Mesodermal cell (in vitro differentiated cells): ENCODE data around the gene GALNT7.
"Not testable (repeated sequence)": the region's sequence is repeated elsewhere in the genome, so short reads cannot be mapped to it uniquely, and the experiment has no call there.

Source experiments
- H3K27ac ChIP-seq: 2 replicates; pipeline ENCODE4 v1.7.0; 2013; ENCODE audit warnings: mild to moderate bottlenecking, low read depth, low read length, moderate library complexity; ENCODE audit not compliant: severe bottlenecking
- H3K36me3 ChIP-seq: 2 replicates; pipeline ENCODE4 v1.7.1; 2013; ENCODE audit warnings: mild to moderate bottlenecking, low read length, moderate library complexity; ENCODE audit not compliant: control insufficient read depth, insufficient read depth
- H3K4me1 ChIP-seq: one replicate; pipeline ENCODE4 v1.7.1; 2013; ENCODE audit warnings: mild to moderate bottlenecking, low read length; ENCODE audit not compliant: insufficient read depth, control insufficient read depth, poor library complexity, severe bottlenecking
- H3K4me3 ChIP-seq: 2 replicates; pipeline ENCODE4 v1.7.0; 2013; ENCODE audit warnings: low read length, control low read depth, mild to moderate bottlenecking; ENCODE audit not compliant: insufficient read depth, poor library complexity, severe bottlenecking; ENCODE audit errors: extremely low read depth
- H3K9me3 ChIP-seq: 2 replicates; pipeline ENCODE4 v1.7.1; 2013; ENCODE audit warnings: mild to moderate bottlenecking, low read length, moderate library complexity; ENCODE audit not compliant: control insufficient read depth
- WGBS, 2 experiments: methylation state at CpG; one replicate each; pipeline ENCODE4 v1.1.5; 2013; ENCODE audit warnings: missing lambda C conversion rate in 2 of 2; ENCODE audit not compliant: insufficient coverage in 2 of 2; 5-methylcytosine and 5-hydroxymethylcytosine counted together

The GALNT7 gene

GRCh38 chr4:173181848-173182247 lies 13.2 kb downstream of the GALNT7 start:
- Histone ChIP-seq H3K27ac (no peak overlapping the region), H3K4me3 (no peak overlapping the region)
- no CpG with 5 or more reads among the region's 3 CpGs for WGBS, 2 experiments

GRCh38 chr4:173182403-173182802 lies 13.8 kb downstream of the GALNT7 start:
- H3K4me1 ChIP-seq, result peaks cover 8% of the 10 kb centered on the region
- no peak overlapping the region for H3K27ac ChIP-seq
- H3K36me3 ChIP-seq, result no peaks in the 10 kb centered on the region
- H3K4me3 ChIP-seq, result no peak overlapping the region
- WGBS, 2 experiments, result 100% methylated on average over 1 of the region's 4 CpGs; no CpG with 5 or more reads in 1 of the 2 experiments
- no peaks in the 10 kb centered on the region for H3K9me3 ChIP-seq

More at GRCh38 chr4:173181848-173182247, 13.2 kb downstream of the GALNT7 start:
- Histone ChIP-seq H3K4me1 (peaks cover 8% of the 10 kb centered on the region), H3K36me3 (no peaks in the 10 kb centered on the region), H3K9me3 (no peaks in the 10 kb centered on the region)

- H3K27ac ChIP-seq, H3K9me3 ChIP-seq, H3K36me3 ChIP-seq, H3K4me3 ChIP-seq, H3K4me1 ChIP-seq: not testable (repeated sequence)
- WGBS, 2 experiments, result 98 to 100% methylated on average over 6 to 36 of the region's 50 CpGs
Observed at GRCh38 chr4:173183659-173184247, 15.1 kb downstream of the GALNT7 start.

GRCh38 chr4:173185847-173186510 lies 17.4 kb downstream of the GALNT7 start:
- H3K4me1 ChIP-seq, result peaks cover 9% of the 10 kb centered on the region
- H3K9me3 ChIP-seq, result no peaks in the 10 kb centered on the region
- H3K27ac ChIP-seq, result no peak overlapping the region
- peaks cover 3% of the 10 kb centered on the region for H3K36me3 ChIP-seq
- no peak overlapping the region for H3K4me3 ChIP-seq
- WGBS, 2 experiments, result 87 to 100% methylated on average over 2 to 3 of the region's 5 CpGs

- WGBS, 2 experiments, result no CpG with 5 or more reads among the region's 1 CpG
Observed at GRCh38 chr4:173187732-173188131, 19.1 kb downstream of the GALNT7 start.

GRCh38 chr4:173188648-173189047 lies 20.0 kb downstream of the GALNT7 start:
- WGBS, 2 experiments, result 81 to 88% methylated on average over 3 of the region's 7 CpGs
- Histone ChIP-seq H3K4me3 (no peak overlapping the region), H3K4me1 (peaks cover 11% of the 10 kb centered on the region), H3K36me3 (peaks cover 3% of the 10 kb centered on the region), H3K27ac (no peak overlapping the region), H3K9me3 (no peaks in the 10 kb centered on the region)

More at GRCh38 chr4:173187732-173188131, 19.1 kb downstream of the GALNT7 start:
- Histone ChIP-seq H3K27ac (no peak overlapping the region), H3K9me3 (no peaks in the 10 kb centered on the region), H3K4me3 (no peak overlapping the region), H3K36me3 (peaks cover 3% of the 10 kb centered on the region), H3K4me1 (peaks cover 11% of the 10 kb centered on the region)

GRCh38 chr4:173189117-173189693 lies 20.6 kb downstream of the GALNT7 start:
- H3K36me3 ChIP-seq, result peaks cover 3% of the 10 kb centered on the region
- no CpG with 5 or more reads among the region's 4 CpGs for WGBS, 2 experiments
- peaks cover 11% of the 10 kb centered on the region for H3K4me1 ChIP-seq
- H3K27ac ChIP-seq, result no peak overlapping the region
- no peaks in the 10 kb centered on the region for H3K9me3 ChIP-seq
- no peak overlapping the region for H3K4me3 ChIP-seq

GRCh38 chr4:173191623-173192041 lies 23.0 kb downstream of the GALNT7 start:
- Histone ChIP-seq H3K9me3 (no peaks in the 10 kb centered on the region), H3K4me3 (no peak overlapping the region), H3K27ac (no peak overlapping the region), H3K36me3 (peaks cover 3% of the 10 kb centered on the region), H3K4me1 (peaks cover 11% of the 10 kb centered on the region)
- 55 to 94% methylated on average over 2 of the region's 3 CpGs for whole genome bisulfite sequencing, 2 experiments

GRCh38 chr4:173192375-173193162 lies 24.0 kb downstream of the GALNT7 start:
- H3K27ac ChIP-seq, result no peak overlapping the region
- WGBS, 2 experiments, result 83 to 94% methylated on average over 1 to 3 of the region's 7 CpGs
- H3K9me3 ChIP-seq, result no peaks in the 10 kb centered on the region
- H3K36me3 ChIP-seq, result peaks cover 3% of the 10 kb centered on the region
- H3K4me1 ChIP-seq, result peaks cover 11% of the 10 kb centered on the region
- no peak overlapping the region for H3K4me3 ChIP-seq

- no peaks in the 10 kb centered on the region for H3K36me3 ChIP-seq
- no CpG with 5 or more reads among the region's 2 CpGs for WGBS, 2 experiments
Observed at GRCh38 chr4:173194157-173194556, 25.5 kb downstream of the GALNT7 start.

More at GRCh38 chr4:173194157-173194556, 25.5 kb downstream of the GALNT7 start:
- H3K9me3 ChIP-seq, result no peaks in the 10 kb centered on the region
- peaks cover 11% of the 10 kb centered on the region for H3K4me1 ChIP-seq
- H3K27ac ChIP-seq, result no peak overlapping the region
- H3K4me3 ChIP-seq, result no peak overlapping the region
